ENCODE results near the gene ITGAL. TPM values are rescaled to one million over a fixed set of nuclear protein-coding genes. Genes with fewer than 3 reads are reported as not detected.
"Not testable (repeated sequence)": the region's sequence is repeated elsewhere in the genome, so short reads cannot be mapped to it uniquely, and the experiment has no call there.

The ITGAL gene
- polyA plus RNA-seq, 1 donor (not counting 4 experiments of a cell fraction or from before 2014, with no cell fraction given), result not detected

GRCh38 chr16:30447512-30448226 is 24.9 kb upstream of the ITGAL start:
- DNase-seq (ENCODE audit: low read depth, low spot score), result no peak
- H3K4me2 ChIP-seq (ENCODE audit: control insufficient read depth, extremely low read depth, insufficient read depth, low read depth, low read length), result no peak overlapping the region

GRCh38 chr16:30449116-30449435 is 23.5 kb upstream of the ITGAL start:
- FAIRE-seq, result no peak

More at GRCh38 chr16:30447512-30448226, 24.9 kb upstream of the ITGAL start:
- no peak overlapping the region for H3K27ac ChIP-seq (ENCODE audit: control insufficient read depth, insufficient read depth, low read length)
- peaks cover 0 to 16% of the 10 kb centered on the region in 2 experiments for H3K36me3 ChIP-seq (ENCODE audit: control insufficient read depth in 2 of 2, extremely low read depth in 1 of 2, insufficient read depth in 2 of 2, low read length in 2 of 2)
- TF ChIP-seq CTCF (optimal IDR thresholded peaks at IDR 0.05 in 1 of 3, IDR thresholded peaks at IDR 0.05 in 1 of 3, conservative IDR thresholded peaks at IDR 0.05 in 1 of 3; ENCODE audit: extremely low read depth in 1 of 3, insufficient read depth in 2 of 3, low read length in 3 of 3) (no peak), EZH2 (IDR thresholded peaks at IDR 0.05; ENCODE audit: low read length) (no peak)
- FAIRE-seq, result no peak
- dilution Hi-C loops (cut with MboI; ENCODE audit: extremely low pct_ligation_motif_present, low sequenced_read_pairs), result no loop called here
- no peak overlapping the region for H2AFZ ChIP-seq (ENCODE audit: control insufficient read depth, low read length)
- H4K20me1 ChIP-seq (ENCODE audit: control insufficient read depth, extremely low read depth, insufficient read depth, low read length), result no peaks in the 10 kb centered on the region
- H3K9me1 ChIP-seq (ENCODE audit: control insufficient read depth, extremely low read depth, insufficient read depth, low read length), result no peaks in the 10 kb centered on the region
- peaks cover 13% of the 10 kb centered on the region for H3K79me2 ChIP-seq (ENCODE audit: control insufficient read depth, insufficient read depth, low read length)
- H3K9me3 ChIP-seq (ENCODE audit: control insufficient read depth, low read depth, low read length), result no peaks in the 10 kb centered on the region
- no peak overlapping the region for H3K4me3 ChIP-seq (ENCODE audit: control insufficient read depth in 2 of 3, extremely low read depth in 1 of 3, insufficient read depth in 2 of 3, low read depth in 1 of 3, low read length in 3 of 3)
- H3K27me3 ChIP-seq (ENCODE audit: control insufficient read depth, extremely low read depth, insufficient read depth, low read length), result no peaks in the 10 kb centered on the region
- no peak overlapping the region for H3K9ac ChIP-seq (ENCODE audit: control insufficient read depth, extremely low read depth, insufficient read depth, low read length)
- peaks cover 17% of the 10 kb centered on the region for H3K4me1 ChIP-seq (ENCODE audit: control insufficient read depth, extremely low read depth, insufficient read depth, low read length)

GRCh38 chr16:30452709-30453580 is 19.6 kb upstream of the ITGAL start:
- DNase-seq (ENCODE audit: low read depth, low spot score); H3K4me3 ChIP-seq (ENCODE audit: control insufficient read depth in 2 of 3, extremely low read depth in 1 of 3, insufficient read depth in 2 of 3, low read depth in 1 of 3, low read length in 3 of 3); H3K9me1 ChIP-seq (ENCODE audit: control insufficient read depth, extremely low read depth, insufficient read depth, low read length); H3K9ac ChIP-seq (ENCODE audit: control insufficient read depth, extremely low read depth, insufficient read depth, low read length); FAIRE-seq; H3K27me3 ChIP-seq (ENCODE audit: control insufficient read depth, extremely low read depth, insufficient read depth, low read length); H3K36me3 ChIP-seq (ENCODE audit: control insufficient read depth in 2 of 2, extremely low read depth in 1 of 2, insufficient read depth in 2 of 2, low read length in 2 of 2); H4K20me1 ChIP-seq (ENCODE audit: control insufficient read depth, extremely low read depth, insufficient read depth, low read length); H3K4me1 ChIP-seq (ENCODE audit: control insufficient read depth, extremely low read depth, insufficient read depth, low read length); dilution Hi-C loops (cut with MboI; ENCODE audit: extremely low pct_ligation_motif_present, low sequenced_read_pairs); H3K4me2 ChIP-seq (ENCODE audit: control insufficient read depth, extremely low read depth, insufficient read depth, low read depth, low read length); H3K79me2 ChIP-seq (ENCODE audit: control insufficient read depth, insufficient read depth, low read length); H3K9me3 ChIP-seq (ENCODE audit: control insufficient read depth, low read depth, low read length); H3K27ac ChIP-seq (ENCODE audit: control insufficient read depth, insufficient read depth, low read length); H2AFZ ChIP-seq (ENCODE audit: control insufficient read depth, low read length): not testable (repeated sequence)

More at GRCh38 chr16:30449116-30449435, 23.5 kb upstream of the ITGAL start:
- Histone ChIP-seq H3K9ac (ENCODE audit: control insufficient read depth, extremely low read depth, insufficient read depth, low read length) (no peak overlapping the region), H3K27ac (ENCODE audit: control insufficient read depth, insufficient read depth, low read length) (no peak overlapping the region), H3K27me3 (ENCODE audit: control insufficient read depth, extremely low read depth, insufficient read depth, low read length) (no peaks in the 10 kb centered on the region), H3K4me2 (ENCODE audit: control insufficient read depth, extremely low read depth, insufficient read depth, low read depth, low read length) (no peak overlapping the region), H3K4me1 (ENCODE audit: control insufficient read depth, extremely low read depth, insufficient read depth, low read length) (peaks cover 16% of the 10 kb centered on the region), H3K36me3 (ENCODE audit: control insufficient read depth in 2 of 2, extremely low read depth in 1 of 2, insufficient read depth in 2 of 2, low read length in 2 of 2) (peaks cover 0 to 6% of the 10 kb centered on the region in 2 experiments), H3K9me1 (ENCODE audit: control insufficient read depth, extremely low read depth, insufficient read depth, low read length) (no peaks in the 10 kb centered on the region), H4K20me1 (ENCODE audit: control insufficient read depth, extremely low read depth, insufficient read depth, low read length) (no peaks in the 10 kb centered on the region), H3K79me2 (ENCODE audit: control insufficient read depth, insufficient read depth, low read length) (peaks cover 12% of the 10 kb centered on the region), H3K9me3 (ENCODE audit: control insufficient read depth, low read depth, low read length) (no peaks in the 10 kb centered on the region), H3K4me3 (ENCODE audit: control insufficient read depth in 2 of 3, extremely low read depth in 1 of 3, insufficient read depth in 2 of 3, low read depth in 1 of 3, low read length in 3 of 3) (no peak overlapping the region), H2AFZ (ENCODE audit: control insufficient read depth, low read length) (no peak overlapping the region)
- dilution Hi-C loops (cut with MboI; ENCODE audit: extremely low pct_ligation_motif_present, low sequenced_read_pairs), result no loop called here
- TF ChIP-seq CTCF (optimal IDR thresholded peaks at IDR 0.05 in 1 of 3, IDR thresholded peaks at IDR 0.05 in 1 of 3, conservative IDR thresholded peaks at IDR 0.05 in 1 of 3; ENCODE audit: extremely low read depth in 1 of 3, insufficient read depth in 2 of 3, low read length in 3 of 3) (no peak), EZH2 (IDR thresholded peaks at IDR 0.05; ENCODE audit: low read length) (no peak)
- DNase-seq (ENCODE audit: low read depth, low spot score), result no peak

Measured in keratinocyte (primary cell).